IPS-20b (cell line): Measurements from ENCODE around the gene CCDC150.
"Not testable (repeated sequence)": the region's sequence is repeated elsewhere in the genome, so short reads cannot be mapped to it uniquely, and the experiment has no call there.

Experiments used
- H3K27ac ChIP-seq: one replicate; pipeline ENCODE4 v1.5.1; 2013; ENCODE audit warnings: low read length
- H3K27me3 ChIP-seq: 2 replicates; pipeline ENCODE4 v1.6.1; 2013; ENCODE audit warnings: mild to moderate bottlenecking, low read length, inconsistent platforms; ENCODE audit not compliant: insufficient read depth
- H3K36me3 ChIP-seq: 2 replicates; pipeline ENCODE4 v1.6.1; 2013; ENCODE audit warnings: low read depth, mild to moderate bottlenecking, inconsistent platforms, low read length, moderate library complexity; ENCODE audit not compliant: insufficient read depth
- H3K4me1 ChIP-seq: 2 replicates; pipeline ENCODE4 v1.6.1; 2013; ENCODE audit warnings: mild to moderate bottlenecking, control low read depth, inconsistent platforms, low read length, moderate library complexity; ENCODE audit not compliant: insufficient read depth
- H3K4me3 ChIP-seq: 2 replicates; pipeline ENCODE4 v1.5.1; 2013; ENCODE audit warnings: mild to moderate bottlenecking, low read length, inconsistent platforms
- H3K9ac ChIP-seq: 2 replicates; pipeline ENCODE4 v1.6.1; 2013; ENCODE audit warnings: low read depth, mild to moderate bottlenecking, inconsistent platforms, low read length, moderate library complexity
- H3K9me3 ChIP-seq: 2 replicates; pipeline ENCODE4 v1.6.1; 2013; ENCODE audit warnings: mild to moderate bottlenecking, low read depth, low read length, inconsistent platforms; ENCODE audit not compliant: insufficient read depth

CCDC150 gene

DNA sequence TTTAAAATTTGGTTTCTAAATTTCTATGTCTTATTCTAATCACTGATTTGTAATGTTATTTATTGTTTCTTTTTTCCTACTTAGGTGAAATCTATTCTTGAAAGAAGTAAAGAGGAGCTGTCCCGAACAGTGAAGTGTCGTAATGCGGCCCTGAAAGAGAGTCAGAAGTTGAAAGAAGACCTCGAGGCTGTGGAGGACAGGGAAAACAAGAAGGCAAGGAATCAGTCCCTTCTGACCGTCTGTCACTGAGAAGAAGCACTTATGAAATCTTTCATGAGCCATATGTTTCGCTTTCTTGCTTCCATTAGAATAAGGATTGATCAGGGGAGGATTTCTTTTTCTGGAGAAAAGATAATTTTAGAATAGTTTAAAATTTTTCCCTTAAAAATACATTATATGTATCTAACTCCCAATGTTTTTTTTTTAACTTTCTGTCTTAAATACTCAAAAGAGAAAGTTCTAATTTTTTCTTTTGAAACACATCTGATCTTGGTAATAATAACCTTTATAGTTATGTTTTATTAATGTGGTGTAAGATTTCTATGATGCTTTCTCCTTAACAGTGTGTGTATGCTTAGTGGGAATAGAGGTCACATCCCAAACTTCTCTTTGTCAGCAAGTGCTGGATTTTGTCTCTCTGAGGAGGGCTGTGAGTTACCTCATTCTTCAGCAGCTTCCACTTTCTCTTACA is 79.0 kb downstream of the CCDC150 start:
- Histone ChIP-seq H3K4me3 (no peak overlapping the region), H3K36me3 (peaks cover 40% of the 10 kb centered on the region), H3K27me3 (no peaks in the 10 kb centered on the region), H3K9ac (no peak overlapping the region), H3K9me3 (no peaks in the 10 kb centered on the region), H3K4me1 (peaks cover 3% of the 10 kb centered on the region; the same call in 1 of the 2 replicates), H3K27ac (no peak overlapping the region)

DNA sequence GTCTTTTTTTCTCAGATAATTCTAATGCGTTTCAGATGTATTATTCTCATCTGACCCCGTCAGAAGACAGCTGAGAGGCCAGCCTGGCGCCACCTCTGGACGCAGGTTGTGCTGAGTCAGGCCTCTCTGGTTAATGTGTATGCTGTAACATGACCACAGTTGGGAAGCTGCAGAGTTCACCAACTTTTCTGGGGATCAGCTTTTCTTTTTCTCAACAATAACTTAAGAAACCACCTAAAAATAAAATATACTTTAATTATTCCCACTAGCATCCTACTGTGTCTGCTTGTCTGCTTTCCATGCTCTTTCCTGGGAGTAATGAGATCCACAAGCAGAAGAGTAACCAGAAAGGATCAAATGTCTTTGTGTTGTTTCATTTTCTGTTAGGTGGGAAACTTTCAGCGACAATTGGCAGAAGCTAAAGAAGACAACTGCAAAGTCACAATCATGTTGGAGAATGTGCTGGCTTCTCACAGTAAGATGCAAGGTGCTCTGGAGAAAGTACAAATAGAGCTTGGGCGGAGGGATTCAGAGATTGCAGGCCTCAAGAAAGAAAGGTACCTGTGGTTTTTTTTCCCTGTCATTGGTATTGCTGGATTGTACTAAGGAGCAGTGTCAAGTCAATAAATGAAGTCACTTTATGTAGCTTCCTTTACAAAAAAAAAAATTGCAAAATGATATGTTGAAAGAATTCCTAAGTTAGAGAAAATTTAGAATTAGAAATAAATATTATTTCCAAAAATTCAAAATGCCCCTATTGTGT is 79.8 kb downstream of the CCDC150 start:
- no peak overlapping the region for H3K4me3 ChIP-seq
- H3K36me3 ChIP-seq = peaks cover 46% of the 10 kb centered on the region
- H3K9me3 ChIP-seq = no peaks in the 10 kb centered on the region
- H3K27ac ChIP-seq = peak overlapping the region; percentile 56
- H3K27me3 ChIP-seq = no peaks in the 10 kb centered on the region
- no peak overlapping the region for H3K9ac ChIP-seq
- peaks cover 3% of the 10 kb centered on the region; the same call in 1 of the 2 replicates for H3K4me1 ChIP-seq

DNA sequence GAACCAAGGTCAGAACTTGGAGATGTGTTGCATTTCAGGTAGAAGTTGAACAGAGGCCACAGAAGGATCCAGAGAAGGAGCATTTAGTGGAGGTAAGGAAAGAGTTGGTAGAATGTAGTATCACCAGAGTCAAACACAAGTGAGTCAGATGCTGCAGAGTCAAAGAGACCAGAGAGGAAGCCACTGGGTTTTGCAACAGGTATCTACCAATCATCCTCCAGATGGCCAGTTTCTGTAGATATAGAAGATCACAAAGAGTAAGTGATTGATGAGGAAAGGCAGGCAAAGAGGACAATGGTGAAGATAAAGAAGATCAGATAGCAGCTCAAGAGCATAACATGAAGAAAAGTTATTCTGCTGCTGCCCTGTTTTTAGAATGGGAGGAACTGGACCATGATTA is 84.1 kb downstream of the CCDC150 start:
- H3K36me3 ChIP-seq = peaks cover 86% of the 10 kb centered on the region
- H3K27me3 ChIP-seq = no peaks in the 10 kb centered on the region
- no peak overlapping the region for H3K4me3 ChIP-seq
- H3K9me3 ChIP-seq = no peaks in the 10 kb centered on the region
- H3K9ac ChIP-seq = no peak overlapping the region
- H3K4me1 ChIP-seq = peaks cover 3% of the 10 kb centered on the region; the same call in 1 of the 2 replicates
- H3K27ac ChIP-seq = no peak overlapping the region

DNA sequence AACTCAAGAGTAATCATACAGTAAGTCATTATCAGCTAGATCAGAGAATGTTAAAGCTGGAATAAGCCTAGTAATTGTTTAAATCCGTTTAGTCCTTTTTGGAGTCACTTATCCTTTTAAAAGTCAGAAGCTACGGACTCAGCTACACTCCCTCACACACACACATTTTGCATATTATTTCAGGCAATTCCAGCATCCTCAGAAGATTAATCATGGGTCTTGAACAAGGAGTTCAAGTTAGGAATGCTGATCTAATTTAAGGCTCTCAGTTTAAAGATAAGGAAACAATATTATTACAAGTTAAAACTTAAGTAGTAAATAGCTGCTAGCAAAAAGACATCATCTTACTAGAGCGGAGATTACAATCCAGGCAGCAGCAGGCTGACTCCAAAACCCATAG is 85.7 kb downstream of the CCDC150 start:
- Histone ChIP-seq H3K27me3 (no peaks in the 10 kb centered on the region), H3K4me3 (no peak overlapping the region), H3K9ac (no peak overlapping the region), H3K9me3 (no peaks in the 10 kb centered on the region), H3K27ac (no peak overlapping the region), H3K4me1 (no peaks in the 10 kb centered on the region), H3K36me3 (peaks cover 94% of the 10 kb centered on the region)

DNA sequence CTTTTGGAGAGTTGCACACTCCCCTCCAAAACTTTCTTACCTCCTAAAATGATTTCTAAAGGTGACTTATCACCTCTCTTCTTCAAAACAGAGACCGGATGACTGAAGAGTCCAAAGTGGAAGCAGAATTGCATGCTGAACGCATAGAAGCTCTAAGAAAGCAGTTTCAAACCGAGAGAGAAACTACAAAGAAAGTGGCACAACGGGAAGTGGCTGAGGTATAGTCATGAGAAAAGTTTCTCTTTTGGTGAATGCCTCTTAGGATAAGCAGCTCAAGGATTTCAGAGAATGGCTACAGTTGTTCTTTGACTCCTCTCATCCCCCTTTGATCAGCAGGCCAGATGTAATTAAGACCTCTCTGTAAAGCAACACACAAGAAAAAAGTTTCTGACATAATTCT is 86.4 kb downstream of the CCDC150 start:
- no peaks in the 10 kb centered on the region for H3K9me3 ChIP-seq
- no peak overlapping the region for H3K27ac ChIP-seq
- H3K27me3 ChIP-seq = no peaks in the 10 kb centered on the region
- no peaks in the 10 kb centered on the region for H3K4me1 ChIP-seq
- H3K36me3 ChIP-seq = peaks cover 94% of the 10 kb centered on the region
- H3K9ac ChIP-seq = no peak overlapping the region
- H3K4me3 ChIP-seq = no peak overlapping the region

DNA sequence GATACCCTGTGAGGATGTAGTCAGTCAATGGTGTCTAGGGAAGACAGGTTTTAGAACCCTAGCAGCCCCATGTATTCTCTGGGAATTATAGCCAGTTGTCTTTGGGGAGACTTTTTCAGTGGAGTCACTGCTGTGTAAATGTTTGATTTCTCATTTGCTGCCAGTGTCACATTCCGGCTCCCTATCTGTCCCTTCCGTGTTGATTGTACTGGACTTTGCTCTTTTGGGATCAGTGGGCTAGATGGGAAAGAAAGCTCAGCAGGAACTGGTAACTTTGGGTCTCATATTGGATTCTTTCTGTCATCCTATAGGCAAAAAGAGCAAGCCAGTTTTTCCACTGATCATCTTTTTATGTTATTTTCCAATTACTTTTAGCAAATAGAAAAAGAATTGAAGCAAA is 89.9 kb downstream of the CCDC150 start:
- no peak overlapping the region for H3K4me3 ChIP-seq
- peaks cover 95% of the 10 kb centered on the region for H3K36me3 ChIP-seq

DNA sequence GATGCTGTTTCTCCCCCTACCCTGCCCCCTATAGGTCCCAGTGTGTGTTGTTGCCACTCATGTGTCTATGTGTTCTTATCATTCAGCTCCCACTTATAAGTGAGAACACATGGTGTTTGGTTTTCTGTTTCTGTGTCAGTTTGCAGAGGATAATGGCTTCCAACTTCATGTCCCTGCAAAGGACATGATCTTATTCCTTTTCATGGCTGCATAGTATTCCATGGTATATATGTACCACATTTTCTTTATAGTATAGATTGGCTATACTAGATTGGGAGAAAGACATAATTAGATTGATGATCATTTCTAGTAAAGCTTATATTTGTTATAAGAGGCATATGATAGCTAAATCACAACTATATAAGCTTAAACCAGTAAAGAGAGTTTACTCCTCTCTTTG is 97.1 kb downstream of the CCDC150 start:
- H3K9ac ChIP-seq, H3K4me3 ChIP-seq, H3K27ac ChIP-seq, H3K9me3 ChIP-seq, H3K4me1 ChIP-seq, H3K27me3 ChIP-seq: not testable (repeated sequence)
- H3K36me3 ChIP-seq = peaks cover 46% of the 10 kb centered on the region

More for the DNA sequence above, 89.9 kb downstream of the CCDC150 start:
- H3K27me3 ChIP-seq = no peaks in the 10 kb centered on the region
- H3K9ac ChIP-seq = no peak overlapping the region
- no peaks in the 10 kb centered on the region for H3K4me1 ChIP-seq
- H3K9me3 ChIP-seq = no peaks in the 10 kb centered on the region
- no peak overlapping the region for H3K27ac ChIP-seq

DNA sequence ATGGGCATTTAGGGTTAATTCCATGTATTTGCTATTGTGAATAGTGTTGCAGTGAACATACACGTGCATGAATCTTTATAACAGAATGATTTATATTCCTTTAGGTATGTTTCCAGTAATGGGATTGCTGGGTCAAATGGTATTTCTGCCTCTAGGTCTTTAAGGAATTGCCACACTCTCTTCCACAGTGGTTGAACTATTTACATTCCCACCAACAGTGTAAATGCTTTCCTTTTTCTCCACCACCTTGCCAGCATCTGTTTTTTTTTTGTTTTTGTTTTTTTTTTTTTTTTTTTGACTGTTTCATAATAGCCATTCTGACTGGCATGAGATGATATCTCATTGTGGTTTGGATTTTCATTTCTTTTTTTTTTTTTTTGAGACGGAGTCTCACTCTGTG is 97.5 kb downstream of the CCDC150 start:
- Histone ChIP-seq H3K9me3 (no peaks in the 10 kb centered on the region; the same call in 1 of the 2 replicates), H3K4me1 (no peaks in the 10 kb centered on the region), H3K4me3 (no peak overlapping the region), H3K9ac (no peak overlapping the region), H3K27me3 (no peaks in the 10 kb centered on the region), H3K27ac (no peak overlapping the region), H3K36me3 (peaks cover 45% of the 10 kb centered on the region)

DNA sequence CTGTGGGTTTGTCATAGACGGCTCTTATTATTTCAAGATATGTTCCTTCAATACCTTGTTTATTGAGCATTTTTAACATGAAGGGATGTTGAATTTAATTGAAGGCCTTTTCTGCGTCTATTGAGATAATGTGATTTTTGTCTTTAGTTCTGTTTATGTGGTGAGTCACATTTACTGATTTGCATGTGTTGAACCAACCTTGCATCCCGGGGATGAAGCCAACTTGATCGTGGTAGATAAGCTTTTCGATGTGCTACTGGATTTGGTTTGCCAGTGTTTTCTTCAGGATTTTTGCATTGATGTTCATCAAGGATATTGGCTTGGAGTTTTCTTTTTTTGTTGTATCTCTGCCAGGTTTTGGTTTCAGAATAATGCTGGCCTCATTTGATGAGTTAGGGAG is 99.5 kb downstream of the CCDC150 start:
- Histone ChIP-seq H3K4me3 (no peak overlapping the region), H3K27me3 (no peaks in the 10 kb centered on the region), H3K36me3 (peaks cover 39% of the 10 kb centered on the region), H3K27ac (no peak overlapping the region), H3K9ac (no peak overlapping the region), H3K4me1 (no peaks in the 10 kb centered on the region), H3K9me3 (no peaks in the 10 kb centered on the region; the same call in 1 of the 2 replicates)

DNA sequence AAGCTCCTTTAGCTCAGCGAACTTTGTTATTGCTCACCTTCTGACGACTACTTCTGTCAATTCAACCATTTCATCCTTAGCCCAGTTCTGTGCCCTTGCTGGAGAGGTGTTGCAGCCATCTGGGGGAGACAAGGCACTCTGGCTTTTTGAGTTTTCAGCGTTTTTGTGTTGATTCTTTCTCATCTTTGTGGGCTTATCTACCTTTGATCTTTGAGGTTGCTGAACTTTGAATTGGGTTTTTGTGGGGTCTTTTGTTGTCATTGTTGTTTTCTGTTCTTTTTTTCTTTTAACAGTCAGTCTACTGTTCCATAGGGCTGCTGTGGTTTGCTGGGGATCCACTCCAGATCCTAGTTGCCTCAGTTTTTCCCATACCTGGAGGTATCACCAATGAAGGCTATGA is 102.7 kb downstream of the CCDC150 start:
- H3K4me3 ChIP-seq = no peak overlapping the region
- H3K27me3 ChIP-seq = no peaks in the 10 kb centered on the region
- H3K36me3 ChIP-seq = peaks cover 15% of the 10 kb centered on the region; the same call in 1 of the 2 replicates
- no peak overlapping the region for H3K27ac ChIP-seq
- H3K9ac ChIP-seq = no peak overlapping the region
- no peaks in the 10 kb centered on the region; the same call in 1 of the 2 replicates for H3K9me3 ChIP-seq
- H3K4me1 ChIP-seq = no peaks in the 10 kb centered on the region

DNA sequence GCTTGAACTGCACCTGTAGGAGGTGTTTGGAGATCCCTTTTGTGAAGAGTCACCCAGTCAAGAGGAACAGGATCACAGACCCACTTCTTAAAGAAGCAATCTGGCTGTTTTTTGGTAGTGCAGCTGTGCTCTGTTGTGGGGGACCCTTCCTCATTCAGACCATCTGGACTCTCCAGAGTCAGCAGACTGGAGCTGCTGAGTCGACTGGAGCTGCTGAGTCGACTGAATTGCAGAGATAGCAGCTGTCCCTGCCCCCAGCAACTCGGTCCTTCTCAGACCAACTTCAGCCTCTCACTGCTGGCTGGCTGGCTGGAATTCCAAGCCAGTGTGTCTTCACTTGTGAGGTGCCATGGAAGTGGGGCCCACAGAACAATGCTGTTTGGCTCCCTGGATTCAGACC is 103.2 kb downstream of the CCDC150 start:
- no peaks in the 10 kb centered on the region for H3K4me1 ChIP-seq
- no peak overlapping the region for H3K4me3 ChIP-seq
- no peak overlapping the region for H3K9ac ChIP-seq

DNA sequence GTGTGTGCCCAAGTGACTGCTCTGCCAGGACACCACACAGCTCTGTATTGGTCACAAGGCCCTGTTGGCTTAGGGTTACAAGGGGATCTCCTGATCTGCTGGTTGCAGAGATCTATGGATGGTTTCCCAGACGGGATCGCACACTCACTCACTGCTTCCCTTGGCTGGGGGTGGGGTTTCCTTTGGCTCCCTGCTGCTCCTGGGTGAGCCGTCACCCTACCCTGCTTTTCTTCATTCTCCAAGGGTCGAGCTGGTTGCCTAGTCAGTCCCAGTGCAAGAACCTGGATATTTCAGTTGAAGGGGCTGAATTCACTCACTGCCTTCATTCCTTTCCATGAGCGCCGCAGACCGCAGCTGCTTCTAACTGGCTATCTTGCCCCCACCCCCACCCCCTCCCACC is 103.7 kb downstream of the CCDC150 start:
- Histone ChIP-seq H3K9ac (no peak overlapping the region), H3K27ac (no peak overlapping the region), H3K4me3 (no peak overlapping the region), H3K4me1 (no peaks in the 10 kb centered on the region), H3K27me3 (no peaks in the 10 kb centered on the region), H3K36me3 (peaks cover 15% of the 10 kb centered on the region; the same call in 1 of the 2 replicates), H3K9me3 (no peaks in the 10 kb centered on the region; the same call in 1 of the 2 replicates)

More for the DNA sequence above, 103.2 kb downstream of the CCDC150 start:
- Histone ChIP-seq H3K27me3 (no peaks in the 10 kb centered on the region), H3K36me3 (peaks cover 15% of the 10 kb centered on the region; the same call in 1 of the 2 replicates), H3K9me3 (no peaks in the 10 kb centered on the region; the same call in 1 of the 2 replicates), H3K27ac (no peak overlapping the region)
